Measurements from ENCODE around the gene ADAMTS15.

DNA sequence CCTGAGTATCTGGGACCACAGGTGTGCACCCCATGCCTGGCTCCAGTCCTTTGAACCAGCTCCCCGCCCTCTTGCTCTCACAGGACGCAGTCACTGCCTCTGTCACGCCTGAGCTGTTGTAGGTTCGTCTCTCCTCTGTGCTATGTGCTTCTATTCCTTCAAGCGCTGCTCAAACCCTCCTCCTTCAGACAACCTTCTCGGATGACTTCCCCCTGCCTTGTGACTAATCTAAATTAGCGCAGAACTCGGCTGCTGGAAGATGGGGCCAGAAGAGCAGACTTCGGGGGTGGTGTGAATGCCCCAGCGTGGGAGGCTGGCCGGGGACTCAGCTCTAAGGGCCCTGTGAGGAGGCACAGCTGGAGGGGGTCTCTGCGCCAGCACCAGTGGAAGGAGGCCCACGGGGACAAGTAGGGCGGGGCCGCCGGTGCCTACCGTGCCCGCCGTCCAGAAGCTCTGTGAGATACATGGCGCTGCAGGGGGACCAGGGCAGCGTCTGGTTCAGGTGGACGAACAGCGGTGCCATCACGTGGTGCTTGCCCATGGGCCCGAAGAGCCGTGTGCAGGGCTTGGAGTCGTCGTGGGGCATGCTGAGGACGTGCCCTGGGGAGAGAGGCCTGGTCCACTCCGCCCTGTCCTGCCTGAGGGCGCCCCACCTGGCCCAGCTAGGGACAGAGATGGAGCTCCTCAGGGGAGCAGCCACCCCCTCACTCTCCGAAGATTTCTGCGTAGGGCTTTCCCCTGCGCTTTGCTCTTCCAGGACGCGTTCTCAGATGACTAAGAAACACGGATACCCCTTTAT, 32.5 kb upstream of the ADAMTS15 start:
- no peak for TF ChIP-seq POLR2A (IDR thresholded peaks at IDR 0.05; ENCODE audit: low read length)
- no peak for TF ChIP-seq GATA1 (IDR thresholded peaks at IDR 0.05; ENCODE audit: low read depth, low read length)
